Epithelial cell of proximal tubule (primary cell): ENCODE results near the gene COL4A2. TPM values are rescaled to one million over a fixed set of nuclear protein-coding genes. Genes with fewer than 3 reads are reported as not detected.
A peak's percentile ranks its signal among the peaks of the same experiment; 100 is the strongest.

Experiments used
- DNase-seq: peaks from one replicate; pipeline ENCODE4 v3.0.0-alpha.2; 2011; ENCODE audit warnings: low read depth
- H3K4me3 ChIP-seq: 2 replicates; pipeline ENCODE4 v1.5.1; 2011; ENCODE audit warnings: low read depth, mild to moderate bottlenecking, low read length
- CTCF ChIP-seq: conservative IDR thresholded peaks from 2 replicates; pipeline ENCODE4 v1.5.1; 2012; ENCODE audit warnings: low read depth, mild to moderate bottlenecking, low read length
- total RNA-seq: library from RNA; depleted of rRNA; stranded (reverse); fragments of >200 nt; gene quantifications from 2 replicates; pipeline ENCODE4 v1.2.3, GENCODE V29; 2015

COL4A2 gene
- total RNA-seq, 1 donor from 2014 or later, result 728 TPM

GRCh38 chr13:110361365-110361911, 54.4 kb downstream of the COL4A2 start:
- no peak for DNase-seq
- no peak for TF ChIP-seq CTCF
- H3K4me3 ChIP-seq, result no peak overlapping the region

- H3K4me3 ChIP-seq, result no peak overlapping the region
- DNase-seq, result no peak
- TF ChIP-seq CTCF, result peak; percentile 43
Measured at GRCh38 chr13:110363010-110363409, 55.9 kb downstream of the COL4A2 start.

GRCh38 chr13:110364081-110364480, 57.0 kb downstream of the COL4A2 start:
- H3K4me3 ChIP-seq, result no peak overlapping the region
- no peak for DNase-seq

GRCh38 chr13:110365876-110366275, 58.8 kb downstream of the COL4A2 start:
- no peak for TF ChIP-seq CTCF
- no peak overlapping the region for H3K4me3 ChIP-seq
- DNase-seq, result no peak

More at GRCh38 chr13:110364081-110364480, 57.0 kb downstream of the COL4A2 start:
- no peak for TF ChIP-seq CTCF

- no peak for TF ChIP-seq CTCF
- DNase-seq, result no peak
- H3K4me3 ChIP-seq, result no peak overlapping the region
Measured at GRCh38 chr13:110366733-110367132, 59.6 kb downstream of the COL4A2 start.

- H3K4me3 ChIP-seq, result no peak overlapping the region
- DNase-seq, result no peak
- TF ChIP-seq CTCF, result no peak
Measured at GRCh38 chr13:110367620-110368019, 60.5 kb downstream of the COL4A2 start.

- H3K4me3 ChIP-seq, result no peak overlapping the region
- no peak for DNase-seq
- TF ChIP-seq CTCF, result no peak
Measured at GRCh38 chr13:110368408-110368807, 61.3 kb downstream of the COL4A2 start.
